RWPE1 (cell line): ENCODE data around the gene GSN.
A peak's percentile ranks its signal among the peaks of the same experiment; 100 is the strongest.

Experiments
- CTCF ChIA-PET: fragments of 350-600 bp; sonication (Branson Sonifier 250); formaldehyde crosslinking; extraction: SDS; loops from one replicate; lab custom pipeline; 2021; lab: Yijun Ruan, JAX
- POLR2A ChIA-PET: fragments of 400-600 bp; formaldehyde crosslinking; extraction: SDS; loops from one replicate; lab custom pipeline; 2020; ENCODE audit warnings: antibody characterized with exemption; ENCODE audit not compliant: low non-redundant PET; lab: Yijun Ruan, JAX
- DNase-seq: peaks from one replicate; pipeline ENCODE4 v3.0.0; 2012; ENCODE audit warnings: low spot score
- H3K27ac ChIP-seq: fragments of 450-650 bp; 2 replicates; pipeline ENCODE4 v1.5.1; 2017
- TF ChIP-seq, protein P1 (sequence below): fragments of 450-650 bp; conservative IDR thresholded peaks from 2 replicates; pipeline ENCODE4 v1.5.1; 2017; ENCODE audit warnings: low read depth, mild to moderate bottlenecking

The GSN gene

DNA sequence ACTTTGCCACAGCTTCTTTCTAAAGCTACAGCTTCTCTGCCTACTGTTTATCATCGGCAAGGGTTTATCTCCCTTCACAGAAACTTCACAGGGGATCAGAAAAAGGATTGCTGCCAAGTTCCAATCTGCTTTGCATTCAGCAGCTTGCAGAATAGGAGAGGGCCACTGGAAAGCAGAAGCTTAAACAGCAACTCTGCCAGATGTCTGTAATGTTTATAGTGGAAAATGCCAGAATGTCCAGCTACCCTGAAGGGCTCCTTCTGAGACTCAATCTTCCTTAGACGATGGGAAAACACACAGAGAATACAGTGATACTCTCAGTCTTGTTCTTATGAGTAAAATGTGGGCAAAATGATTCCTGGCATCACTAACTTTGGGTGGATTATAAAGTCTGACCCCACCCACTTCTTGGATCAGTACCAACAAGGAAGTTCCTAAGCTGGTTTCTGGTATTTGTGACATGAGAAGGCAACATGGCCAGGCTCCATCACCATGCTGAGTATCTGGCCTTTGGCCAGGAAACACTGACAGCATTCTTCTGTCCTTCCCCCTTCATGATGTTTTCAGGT lies 83.1 kb downstream of the GSN start:
- CTCF ChIA-PET = interaction anchor here (0.7 to 2.4 kb wide), 2 partner anchors 31 to 138 kb away, joined by 4 to 10 read pairs; no protein-coding TSS in a partner anchor
- TF ChIP-seq, protein P1, sequence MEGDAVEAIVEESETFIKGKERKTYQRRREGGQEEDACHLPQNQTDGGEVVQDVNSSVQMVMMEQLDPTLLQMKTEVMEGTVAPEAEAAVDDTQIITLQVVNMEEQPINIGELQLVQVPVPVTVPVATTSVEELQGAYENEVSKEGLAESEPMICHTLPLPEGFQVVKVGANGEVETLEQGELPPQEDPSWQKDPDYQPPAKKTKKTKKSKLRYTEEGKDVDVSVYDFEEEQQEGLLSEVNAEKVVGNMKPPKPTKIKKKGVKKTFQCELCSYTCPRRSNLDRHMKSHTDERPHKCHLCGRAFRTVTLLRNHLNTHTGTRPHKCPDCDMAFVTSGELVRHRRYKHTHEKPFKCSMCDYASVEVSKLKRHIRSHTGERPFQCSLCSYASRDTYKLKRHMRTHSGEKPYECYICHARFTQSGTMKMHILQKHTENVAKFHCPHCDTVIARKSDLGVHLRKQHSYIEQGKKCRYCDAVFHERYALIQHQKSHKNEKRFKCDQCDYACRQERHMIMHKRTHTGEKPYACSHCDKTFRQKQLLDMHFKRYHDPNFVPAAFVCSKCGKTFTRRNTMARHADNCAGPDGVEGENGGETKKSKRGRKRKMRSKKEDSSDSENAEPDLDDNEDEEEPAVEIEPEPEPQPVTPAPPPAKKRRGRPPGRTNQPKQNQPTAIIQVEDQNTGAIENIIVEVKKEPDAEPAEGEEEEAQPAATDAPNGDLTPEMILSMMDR = no peak
- DNase-seq = peak; percentile 52
- POLR2A ChIA-PET = no interaction called here
- no peak overlapping the region for H3K27ac ChIP-seq

DNA sequence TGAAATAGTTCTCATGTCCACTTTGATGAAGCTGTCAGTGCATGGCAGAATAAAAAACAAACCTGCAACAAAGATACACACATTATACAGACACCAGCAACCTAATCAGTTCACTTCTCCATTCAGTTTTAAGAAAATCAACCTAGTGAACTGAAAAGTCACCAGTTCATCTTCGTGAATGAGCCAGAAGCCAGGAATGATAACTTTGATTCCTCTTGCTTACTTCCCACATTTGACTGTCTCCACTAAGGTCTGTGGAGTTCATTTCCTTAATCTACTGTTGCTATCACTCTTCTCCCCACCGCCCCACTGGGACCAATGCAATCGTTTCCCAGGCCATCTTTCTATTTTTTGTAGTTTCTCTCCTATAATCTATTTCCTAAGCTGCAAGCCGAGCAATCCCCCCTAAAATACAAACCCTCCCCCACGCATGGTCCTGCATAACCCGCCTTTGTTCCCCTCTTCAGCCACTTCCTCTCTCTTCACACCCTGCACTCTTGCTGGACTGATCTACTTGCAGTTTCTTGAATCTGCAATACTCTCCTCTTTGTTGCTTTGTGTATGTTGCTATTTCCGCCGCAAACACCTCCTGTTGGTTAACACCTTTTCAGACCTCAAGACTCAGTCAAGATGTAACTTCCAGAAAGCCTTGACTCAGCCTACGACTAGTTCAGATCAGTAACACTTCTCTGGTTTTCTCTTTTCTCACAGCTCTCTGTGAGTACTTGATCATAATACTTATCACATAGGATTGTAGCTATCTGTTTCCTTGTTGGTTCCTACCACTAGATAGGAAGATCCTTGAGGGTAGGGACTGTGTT lies 85.5 kb downstream of the GSN start:
- no peak overlapping the region for H3K27ac ChIP-seq
- ChIA-PET POLR2A (no interaction called here), CTCF (interaction anchor here (0.6 to 1.6 kb wide), 4 partner anchors 14 to 87 kb away, joined by 3 to 4 read pairs (median 4); no protein-coding TSS in a partner anchor)
- TF ChIP-seq, protein P1 = no peak
- no peak for DNase-seq

DNA sequence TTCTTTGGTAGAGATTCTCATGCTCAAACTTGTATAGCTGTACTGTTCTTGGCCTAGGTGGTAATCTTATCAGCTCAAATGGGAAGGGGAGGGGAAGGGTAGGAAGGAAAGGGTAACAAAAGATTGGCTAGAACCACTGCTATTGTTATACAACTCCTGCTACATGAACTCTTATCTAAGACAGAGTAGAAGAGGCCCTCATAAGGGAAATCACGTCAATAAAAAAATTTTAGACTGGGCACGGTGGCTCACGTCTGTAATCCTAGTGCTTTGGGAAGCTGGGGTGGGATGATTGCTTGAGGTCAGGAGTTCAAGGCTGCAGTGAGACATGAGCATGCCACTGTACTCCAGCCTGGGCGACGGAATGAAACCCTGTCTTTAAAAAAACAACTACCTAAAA lies 86.2 kb downstream of the GSN start:
- CTCF ChIA-PET = interaction anchor here (0.6 to 1.6 kb wide), 4 partner anchors 14 to 87 kb away, joined by 3 to 4 read pairs (median 4); no protein-coding TSS in a partner anchor
- TF ChIP-seq, protein P1 = no peak
- POLR2A ChIA-PET = no interaction called here

DNA sequence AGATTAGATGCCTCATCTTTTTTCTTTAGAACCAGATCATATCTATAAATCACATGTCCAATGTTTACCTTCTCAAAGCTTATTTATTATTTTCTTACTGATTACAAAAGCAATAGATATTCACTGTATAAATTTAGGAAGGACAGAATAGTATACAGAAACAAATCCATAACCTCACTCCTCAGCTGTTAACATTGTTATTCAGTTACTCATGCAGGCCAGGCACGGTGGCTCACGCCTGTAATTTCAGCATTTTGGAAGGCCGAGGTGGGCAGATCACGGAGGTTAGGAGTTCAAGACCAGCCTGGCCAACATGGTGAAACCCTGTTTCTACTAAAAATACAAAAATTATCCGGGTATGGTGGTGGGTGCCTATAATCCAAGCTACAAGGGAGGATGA lies 86.8 kb downstream of the GSN start:
- TF ChIP-seq, protein P1 = no peak
- ChIA-PET POLR2A (no interaction called here), CTCF (interaction anchor here (0.9 to 1.6 kb wide), 2 partner anchors 24 to 35 kb away, joined by 3 to 4 read pairs; no protein-coding TSS in a partner anchor)
- no peak for DNase-seq
- H3K27ac ChIP-seq = no peak overlapping the region

More for the DNA sequence above, 86.2 kb downstream of the GSN start:
- H3K27ac ChIP-seq = no peak overlapping the region
- DNase-seq = no peak

DNA sequence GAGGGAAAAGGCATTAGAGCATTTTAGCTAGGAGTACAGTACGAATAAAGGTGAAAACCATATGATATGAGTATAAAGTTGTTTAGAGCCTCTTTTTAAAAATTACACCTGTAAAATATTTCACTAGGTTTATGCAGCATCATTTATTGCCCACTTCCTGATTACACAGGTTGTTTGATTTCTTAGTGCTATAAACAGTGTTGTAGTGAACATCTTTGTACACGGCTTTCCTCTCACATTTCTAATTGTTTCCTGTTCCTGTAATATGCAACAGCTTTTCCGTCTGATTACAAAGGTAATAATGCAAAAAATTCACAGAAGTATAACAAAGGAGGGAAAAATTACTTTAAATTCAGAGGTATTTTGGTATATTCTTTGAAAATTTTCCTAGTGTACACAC lies 89.0 kb downstream of the GSN start:
- POLR2A ChIA-PET = no interaction called here

DNA sequence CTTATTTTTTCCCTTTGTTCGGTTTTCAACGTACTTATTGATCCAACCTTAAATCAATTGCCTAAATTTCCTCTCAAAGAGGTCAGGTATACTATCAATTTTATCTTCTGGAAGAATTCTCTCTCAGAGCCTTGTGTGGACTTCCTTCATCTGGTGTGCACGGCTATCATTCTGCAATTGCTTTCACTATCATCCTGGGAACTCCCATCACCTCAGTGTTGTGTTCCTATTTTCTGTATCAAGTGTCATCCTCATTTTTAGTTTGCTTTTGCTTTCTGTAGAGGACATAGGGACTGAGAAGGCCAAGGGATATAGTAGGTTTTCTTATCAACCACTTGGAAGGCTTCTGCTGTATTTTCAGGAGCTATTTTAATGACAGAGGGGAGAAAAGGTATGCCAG lies 90.8 kb downstream of the GSN start:
- CTCF ChIA-PET = interaction anchor here (1.3 kb wide), 1 partner anchor 39 kb away, joined by 8 read pairs; no protein-coding TSS in a partner anchor
- POLR2A ChIA-PET = no interaction called here
- no peak overlapping the region for H3K27ac ChIP-seq
- TF ChIP-seq, protein P1 = no peak
- DNase-seq = no peak

More for the DNA sequence above, 89.0 kb downstream of the GSN start:
- CTCF ChIA-PET = interaction anchor here (0.6 kb wide), 1 partner anchor 10 kb away, joined by 3 read pairs; no protein-coding TSS in a partner anchor
- TF ChIP-seq, protein P1 = no peak
- no peak for DNase-seq
- H3K27ac ChIP-seq = peak overlapping the region; percentile 62
